HG03108 (cell line): Measurements from ENCODE around the gene PTPRD.

Experiments
- ATAC-seq: cut with Tn5 transposase; IDR thresholded peaks from one replicate; pipeline ENCODE4 v1.9.1; 2021; ENCODE audit warnings: moderate library complexity; ENCODE audit not compliant: unreplicated experiment

PTPRD gene

GRCh38 chr9:10208691-10209069 is 404.1 kb downstream of the PTPRD start:
- no peak for ATAC-seq

GRCh38 chr9:10204276-10204675 is 408.5 kb downstream of the PTPRD start:
- ATAC-seq: no peak

- ATAC-seq: no peak
These were observed 439.2 kb downstream of the PTPRD start for GRCh38 chr9:10173561-10173960.

GRCh38 chr9:10172476-10172875 is 440.3 kb downstream of the PTPRD start:
- ATAC-seq: no peak

GRCh38 chr9:10168241-10168640 is 444.6 kb downstream of the PTPRD start:
- ATAC-seq: no peak

GRCh38 chr9:10148796-10149195 is 464.0 kb downstream of the PTPRD start:
- no peak for ATAC-seq

GRCh38 chr9:10146517-10147331 is 466.1 kb downstream of the PTPRD start:
- no peak for ATAC-seq

- ATAC-seq: no peak
These were observed 468.4 kb downstream of the PTPRD start for GRCh38 chr9:10144355-10144754.

GRCh38 chr9:10135553-10135952 is 477.2 kb downstream of the PTPRD start:
- ATAC-seq: no peak

- no peak for ATAC-seq
These were observed 478.5 kb downstream of the PTPRD start for GRCh38 chr9:10134266-10134665.

- ATAC-seq: no peak
These were observed 482.6 kb downstream of the PTPRD start for GRCh38 chr9:10130061-10130675.

- ATAC-seq: no peak
These were observed 484.9 kb downstream of the PTPRD start for GRCh38 chr9:10127867-10128266.

- ATAC-seq: no peak
These were observed 500.0 kb downstream of the PTPRD start for GRCh38 chr9:10112798-10113197.

GRCh38 chr9:10112070-10112469 is 500.7 kb downstream of the PTPRD start:
- no peak for ATAC-seq

GRCh38 chr9:10108815-10109214 is 504.0 kb downstream of the PTPRD start:
- no peak for ATAC-seq

- no peak for ATAC-seq
These were observed 508.0 kb downstream of the PTPRD start for GRCh38 chr9:10104774-10105173.

GRCh38 chr9:10095208-10095607 is 517.6 kb downstream of the PTPRD start:
- no peak for ATAC-seq

GRCh38 chr9:10094563-10094962 is 518.2 kb downstream of the PTPRD start:
- no peak for ATAC-seq

- ATAC-seq: no peak
These were observed 532.8 kb downstream of the PTPRD start for GRCh38 chr9:10080012-10080411.

- peak; percentile 55 for ATAC-seq
These were observed 533.4 kb downstream of the PTPRD start for GRCh38 chr9:10079284-10079964.

GRCh38 chr9:10071579-10071978 is 541.2 kb downstream of the PTPRD start:
- ATAC-seq: no peak
